ENCODE results near the gene MED12L.

The MED12L gene

DNA sequence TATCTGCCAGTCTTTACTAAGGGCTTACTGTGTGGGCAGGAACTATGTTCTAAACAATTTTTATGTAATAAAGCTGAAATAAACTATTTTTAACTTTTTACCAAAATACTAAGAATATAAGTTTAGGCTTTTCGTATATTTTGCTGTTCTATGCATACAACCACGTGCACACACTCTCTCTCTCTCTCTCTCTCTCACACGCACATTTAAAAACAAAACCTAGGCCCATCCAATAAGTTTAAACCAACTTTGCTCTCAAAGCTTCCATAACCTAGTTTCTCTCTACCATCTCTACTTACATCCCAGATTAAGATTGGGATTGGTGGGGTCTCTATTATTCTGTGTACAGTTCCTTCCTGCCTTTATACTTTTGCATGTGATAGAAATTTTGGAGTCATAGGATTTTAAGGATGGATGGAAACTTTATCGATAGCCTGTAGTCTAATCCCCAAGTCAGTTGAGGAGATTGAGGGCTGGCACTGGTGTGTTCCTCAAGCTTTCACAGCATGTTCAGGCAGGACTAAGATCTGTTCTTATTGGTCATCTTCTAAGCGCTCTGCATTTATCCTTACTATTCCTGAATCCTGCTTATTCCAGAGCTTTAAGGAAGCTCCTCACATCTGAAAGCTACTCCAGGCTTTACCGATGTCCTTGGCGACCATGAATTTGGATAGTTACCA lies 115.7 kb downstream of the MED12L start:
- TF ChIP-seq, protein P1, sequence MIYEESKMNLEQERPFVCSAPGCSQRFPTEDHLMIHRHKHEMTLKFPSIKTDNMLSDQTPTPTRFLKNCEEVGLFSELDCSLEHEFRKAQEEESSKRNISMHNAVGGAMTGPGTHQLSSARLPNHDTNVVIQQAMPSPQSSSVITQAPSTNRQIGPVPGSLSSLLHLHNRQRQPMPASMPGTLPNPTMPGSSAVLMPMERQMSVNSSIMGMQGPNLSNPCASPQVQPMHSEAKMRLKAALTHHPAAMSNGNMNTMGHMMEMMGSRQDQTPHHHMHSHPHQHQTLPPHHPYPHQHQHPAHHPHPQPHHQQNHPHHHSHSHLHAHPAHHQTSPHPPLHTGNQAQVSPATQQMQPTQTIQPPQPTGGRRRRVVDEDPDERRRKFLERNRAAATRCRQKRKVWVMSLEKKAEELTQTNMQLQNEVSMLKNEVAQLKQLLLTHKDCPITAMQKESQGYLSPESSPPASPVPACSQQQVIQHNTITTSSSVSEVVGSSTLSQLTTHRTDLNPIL (CRISPR knock-in tag; IDR thresholded peaks at IDR 0.05; ENCODE audit: low read depth): no peak
- TF ChIP-seq, protein P2, sequence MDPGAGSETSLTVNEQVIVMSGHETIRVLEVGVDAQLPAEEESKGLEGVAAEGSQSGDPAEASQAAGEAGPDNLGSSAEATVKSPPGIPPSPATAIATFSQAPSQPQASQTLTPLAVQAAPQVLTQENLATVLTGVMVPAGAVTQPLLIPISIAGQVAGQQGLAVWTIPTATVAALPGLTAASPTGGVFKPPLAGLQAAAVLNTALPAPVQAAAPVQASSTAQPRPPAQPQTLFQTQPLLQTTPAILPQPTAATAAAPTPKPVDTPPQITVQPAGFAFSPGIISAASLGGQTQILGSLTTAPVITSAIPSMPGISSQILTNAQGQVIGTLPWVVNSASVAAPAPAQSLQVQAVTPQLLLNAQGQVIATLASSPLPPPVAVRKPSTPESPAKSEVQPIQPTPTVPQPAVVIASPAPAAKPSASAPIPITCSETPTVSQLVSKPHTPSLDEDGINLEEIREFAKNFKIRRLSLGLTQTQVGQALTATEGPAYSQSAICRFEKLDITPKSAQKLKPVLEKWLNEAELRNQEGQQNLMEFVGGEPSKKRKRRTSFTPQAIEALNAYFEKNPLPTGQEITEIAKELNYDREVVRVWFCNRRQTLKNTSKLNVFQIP (CRISPR knock-in tag; IDR thresholded peaks at IDR 0.05; ENCODE audit: borderline replicate concordance, low read depth): no peak
- TF ChIP-seq, protein P3, sequence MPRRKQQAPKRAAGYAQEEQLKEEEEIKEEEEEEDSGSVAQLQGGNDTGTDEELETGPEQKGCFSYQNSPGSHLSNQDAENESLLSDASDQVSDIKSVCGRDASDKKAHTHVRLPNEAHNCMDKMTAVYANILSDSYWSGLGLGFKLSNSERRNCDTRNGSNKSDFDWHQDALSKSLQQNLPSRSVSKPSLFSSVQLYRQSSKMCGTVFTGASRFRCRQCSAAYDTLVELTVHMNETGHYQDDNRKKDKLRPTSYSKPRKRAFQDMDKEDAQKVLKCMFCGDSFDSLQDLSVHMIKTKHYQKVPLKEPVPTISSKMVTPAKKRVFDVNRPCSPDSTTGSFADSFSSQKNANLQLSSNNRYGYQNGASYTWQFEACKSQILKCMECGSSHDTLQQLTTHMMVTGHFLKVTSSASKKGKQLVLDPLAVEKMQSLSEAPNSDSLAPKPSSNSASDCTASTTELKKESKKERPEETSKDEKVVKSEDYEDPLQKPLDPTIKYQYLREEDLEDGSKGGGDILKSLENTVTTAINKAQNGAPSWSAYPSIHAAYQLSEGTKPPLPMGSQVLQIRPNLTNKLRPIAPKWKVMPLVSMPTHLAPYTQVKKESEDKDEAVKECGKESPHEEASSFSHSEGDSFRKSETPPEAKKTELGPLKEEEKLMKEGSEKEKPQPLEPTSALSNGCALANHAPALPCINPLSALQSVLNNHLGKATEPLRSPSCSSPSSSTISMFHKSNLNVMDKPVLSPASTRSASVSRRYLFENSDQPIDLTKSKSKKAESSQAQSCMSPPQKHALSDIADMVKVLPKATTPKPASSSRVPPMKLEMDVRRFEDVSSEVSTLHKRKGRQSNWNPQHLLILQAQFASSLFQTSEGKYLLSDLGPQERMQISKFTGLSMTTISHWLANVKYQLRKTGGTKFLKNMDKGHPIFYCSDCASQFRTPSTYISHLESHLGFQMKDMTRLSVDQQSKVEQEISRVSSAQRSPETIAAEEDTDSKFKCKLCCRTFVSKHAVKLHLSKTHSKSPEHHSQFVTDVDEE (CRISPR knock-in tag; IDR thresholded peaks at IDR 0.05): no peak
- TF ChIP-seq ESRRG (CRISPR knock-in tag; IDR thresholded peaks at IDR 0.05): no peak
- no peak for TF ChIP-seq ZFP30 (CRISPR knock-in tag; IDR thresholded peaks at IDR 0.05)
- no peak for TF ChIP-seq TOX (CRISPR knock-in tag; IDR thresholded peaks at IDR 0.05; ENCODE audit: borderline replicate concordance)

DNA sequence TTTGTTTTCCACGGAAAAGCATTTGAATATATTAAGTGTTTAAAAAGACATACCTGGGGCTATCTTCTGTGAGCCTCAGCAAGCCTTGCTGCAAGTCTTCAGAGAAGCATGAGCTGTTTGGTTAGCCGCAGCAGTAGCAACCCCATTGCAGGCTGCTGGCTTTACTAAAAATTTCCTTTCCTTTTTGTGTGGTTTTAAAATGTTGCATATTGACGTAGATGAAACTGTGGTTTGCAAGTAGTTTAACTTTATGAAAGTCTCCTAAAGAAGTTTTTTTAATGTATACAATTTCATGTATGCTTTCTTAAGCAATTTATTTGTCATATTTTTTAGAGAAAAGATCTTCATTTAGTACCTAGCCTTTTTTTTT lies 117.6 kb downstream of the MED12L start, which contains the start of gene GPR171:
TSS of gene GPR171 (minus strand) at position 166 of the 370 bp plus-strand sequence. CDS start 3,830 bp downstream, outside the sequence.
- TF ChIP-seq OSR1 (CRISPR knock-in tag; IDR thresholded peaks at IDR 0.05) (no peak), ZNF565 (CRISPR knock-in tag; conservative IDR thresholded peaks at IDR 0.05; ENCODE audit: low read depth) (no peak), TOX (CRISPR knock-in tag; IDR thresholded peaks at IDR 0.05; ENCODE audit: borderline replicate concordance) (no peak)
- ATAC-seq: no peak

More for the DNA sequence above, 115.7 kb downstream of the MED12L start:
- no peak for ATAC-seq

DNA sequence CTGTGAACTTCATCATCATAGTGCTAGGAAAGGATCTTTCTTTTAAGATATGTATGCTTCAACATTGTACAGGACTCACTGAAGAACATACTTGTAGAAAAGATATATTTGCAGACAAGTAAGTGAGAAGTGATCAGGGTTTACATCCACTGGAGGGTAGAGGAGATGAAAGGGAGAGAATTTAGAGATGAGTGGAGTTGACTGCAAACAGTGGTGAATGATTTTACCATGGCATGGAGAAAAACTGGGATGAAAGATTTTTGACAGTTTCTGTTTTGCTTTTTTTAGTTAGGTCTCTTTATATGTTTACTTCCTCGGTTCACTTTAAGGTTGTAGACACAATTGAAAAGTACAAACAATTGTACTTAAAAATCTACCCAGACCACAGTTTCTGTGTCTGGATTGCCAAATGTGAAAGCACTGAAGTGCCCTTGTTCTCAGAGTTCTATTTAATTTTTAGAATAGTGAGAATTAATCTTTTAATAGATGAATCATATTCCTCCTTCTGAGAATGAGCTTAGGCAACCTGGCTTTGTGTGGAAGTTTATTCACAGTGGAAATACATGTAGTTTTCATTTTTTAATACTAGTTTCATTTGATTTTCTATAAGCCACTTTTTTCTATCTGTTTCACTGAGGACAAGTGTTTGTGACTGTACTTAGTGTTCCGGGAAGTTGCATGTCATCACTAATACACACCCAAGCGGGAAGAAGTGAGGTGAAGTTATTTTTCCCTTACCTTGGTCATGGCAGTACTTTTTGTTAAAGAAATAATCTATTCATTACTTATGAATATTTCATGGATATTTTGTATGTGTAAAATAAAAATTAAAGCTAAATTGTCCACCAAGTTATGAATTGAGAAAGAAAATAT lies 119.3 kb downstream of the MED12L start:
- TF ChIP-seq, protein P3 (CRISPR knock-in tag; IDR thresholded peaks at IDR 0.05): no peak
- TF ChIP-seq ARNTL (CRISPR knock-in tag; IDR thresholded peaks at IDR 0.05; ENCODE audit: borderline replicate concordance, low read depth) (no peak), ZNF8 (CRISPR knock-in tag; IDR thresholded peaks at IDR 0.05) (no peak), CSDC2 (CRISPR knock-in tag; IDR thresholded peaks at IDR 0.05) (no peak)
- no peak for ATAC-seq

DNA sequence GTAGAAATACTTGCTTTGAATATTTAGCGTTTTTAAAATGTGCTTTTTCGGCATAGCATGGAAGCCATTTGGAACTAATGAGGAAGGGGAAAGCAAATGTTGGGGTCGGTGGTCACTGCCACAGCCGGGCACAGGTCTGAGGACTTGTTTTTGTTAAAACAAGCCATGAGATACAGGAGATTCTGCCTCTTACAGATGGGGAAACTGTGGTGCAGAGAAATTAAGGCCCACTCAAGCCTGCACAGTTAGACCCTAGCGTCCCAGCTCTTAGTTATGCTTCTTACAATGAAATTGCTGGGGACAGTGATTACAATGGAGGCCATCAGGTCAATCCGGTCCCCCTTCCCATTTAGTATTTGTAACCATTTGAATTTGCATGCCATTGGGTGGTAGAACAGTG lies 120.0 kb downstream of the MED12L start:
- ATAC-seq: no peak
- no peak for TF ChIP-seq ARNTL (CRISPR knock-in tag; IDR thresholded peaks at IDR 0.05; ENCODE audit: borderline replicate concordance, low read depth)
- TF ChIP-seq ISL1 (CRISPR knock-in tag; IDR thresholded peaks at IDR 0.05): no peak
- TF ChIP-seq PPARA (CRISPR knock-in tag; IDR thresholded peaks at IDR 0.05; ENCODE audit: borderline replicate concordance): no peak
- no peak for TF ChIP-seq TOX (CRISPR knock-in tag; IDR thresholded peaks at IDR 0.05; ENCODE audit: borderline replicate concordance)
- TF ChIP-seq ZNF565 (CRISPR knock-in tag; conservative IDR thresholded peaks at IDR 0.05; ENCODE audit: low read depth): no peak
- TF ChIP-seq, protein P4, sequence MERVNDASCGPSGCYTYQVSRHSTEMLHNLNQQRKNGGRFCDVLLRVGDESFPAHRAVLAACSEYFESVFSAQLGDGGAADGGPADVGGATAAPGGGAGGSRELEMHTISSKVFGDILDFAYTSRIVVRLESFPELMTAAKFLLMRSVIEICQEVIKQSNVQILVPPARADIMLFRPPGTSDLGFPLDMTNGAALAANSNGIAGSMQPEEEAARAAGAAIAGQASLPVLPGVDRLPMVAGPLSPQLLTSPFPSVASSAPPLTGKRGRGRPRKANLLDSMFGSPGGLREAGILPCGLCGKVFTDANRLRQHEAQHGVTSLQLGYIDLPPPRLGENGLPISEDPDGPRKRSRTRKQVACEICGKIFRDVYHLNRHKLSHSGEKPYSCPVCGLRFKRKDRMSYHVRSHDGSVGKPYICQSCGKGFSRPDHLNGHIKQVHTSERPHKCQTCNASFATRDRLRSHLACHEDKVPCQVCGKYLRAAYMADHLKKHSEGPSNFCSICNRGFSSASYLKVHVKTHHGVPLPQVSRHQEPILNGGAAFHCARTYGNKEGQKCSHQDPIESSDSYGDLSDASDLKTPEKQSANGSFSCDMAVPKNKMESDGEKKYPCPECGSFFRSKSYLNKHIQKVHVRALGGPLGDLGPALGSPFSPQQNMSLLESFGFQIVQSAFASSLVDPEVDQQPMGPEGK (CRISPR knock-in tag; IDR thresholded peaks at IDR 0.05; ENCODE audit: borderline replicate concordance): no peak
- TF ChIP-seq, protein P3 (CRISPR knock-in tag; IDR thresholded peaks at IDR 0.05): no peak
- TF ChIP-seq OSR1 (CRISPR knock-in tag; IDR thresholded peaks at IDR 0.05): no peak
- TF ChIP-seq SNAI2 (CRISPR knock-in tag; IDR thresholded peaks at IDR 0.05): no peak
- TF ChIP-seq, protein P1 (CRISPR knock-in tag; IDR thresholded peaks at IDR 0.05; ENCODE audit: low read depth): no peak
- TF ChIP-seq CSDC2 (CRISPR knock-in tag; IDR thresholded peaks at IDR 0.05): no peak
- no peak for TF ChIP-seq ZFP30 (CRISPR knock-in tag; IDR thresholded peaks at IDR 0.05)
